ENCODE data around the gene PIGZ. TPM values are rescaled to one million over a fixed set of nuclear protein-coding genes. Genes with fewer than 3 reads are reported as not detected.
"Not testable (repeated sequence)": the region's sequence is repeated elsewhere in the genome, so short reads cannot be mapped to it uniquely, and the experiment has no call there.

Gene PIGZ
- total RNA-seq, 3 donors from 2014 or later, result 10.5 to 14.4 (median 12.0) TPM

- no peak overlapping the region for H3K4me3 ChIP-seq
- intact Hi-C loops (cut with DNase I; ENCODE audit: low total_unique reads), result no loop called here
- H3K36me3 ChIP-seq, result no peaks in the 10 kb centered on the region
- H3K9me3 ChIP-seq, result no peaks in the 10 kb centered on the region
- H3K27me3 ChIP-seq, result no peaks in the 10 kb centered on the region
- DNase-seq (ENCODE audit: low spot score in 2 of 2), result no peak
- no peak overlapping the region for H3K27ac ChIP-seq
- TF ChIP-seq CTCF (IDR thresholded peaks at IDR 0.05) (no peak), POLR2AphosphoS5 (IDR thresholded peaks at IDR 0.05) (no peak), POLR2A (IDR thresholded peaks at IDR 0.05) (no peak)
- H3K4me1 ChIP-seq, result peaks cover 4 to 10% of the 10 kb centered on the region in 2 donors
Observed at GRCh38 chr3:196947860-196948441, 20.7 kb downstream of the PIGZ start.

GRCh38 chr3:196947136-196947859 lies 21.3 kb downstream of the PIGZ start:
- intact Hi-C loops (cut with DNase I; ENCODE audit: low total_unique reads), result no loop called here
- Histone ChIP-seq H3K36me3 (no peaks in the 10 kb centered on the region), H3K27ac (no peak overlapping the region), H3K27me3 (no peaks in the 10 kb centered on the region), H3K9me3 (no peaks in the 10 kb centered on the region), H3K4me1 (peaks cover 4 to 10% of the 10 kb centered on the region in 2 donors), H3K4me3 (no peak overlapping the region)
- TF ChIP-seq CTCF (IDR thresholded peaks at IDR 0.05) (no peak), POLR2A (IDR thresholded peaks at IDR 0.05) (no peak), POLR2AphosphoS5 (IDR thresholded peaks at IDR 0.05) (no peak)
- DNase-seq (ENCODE audit: low spot score in 2 of 2), result no peak

DNA sequence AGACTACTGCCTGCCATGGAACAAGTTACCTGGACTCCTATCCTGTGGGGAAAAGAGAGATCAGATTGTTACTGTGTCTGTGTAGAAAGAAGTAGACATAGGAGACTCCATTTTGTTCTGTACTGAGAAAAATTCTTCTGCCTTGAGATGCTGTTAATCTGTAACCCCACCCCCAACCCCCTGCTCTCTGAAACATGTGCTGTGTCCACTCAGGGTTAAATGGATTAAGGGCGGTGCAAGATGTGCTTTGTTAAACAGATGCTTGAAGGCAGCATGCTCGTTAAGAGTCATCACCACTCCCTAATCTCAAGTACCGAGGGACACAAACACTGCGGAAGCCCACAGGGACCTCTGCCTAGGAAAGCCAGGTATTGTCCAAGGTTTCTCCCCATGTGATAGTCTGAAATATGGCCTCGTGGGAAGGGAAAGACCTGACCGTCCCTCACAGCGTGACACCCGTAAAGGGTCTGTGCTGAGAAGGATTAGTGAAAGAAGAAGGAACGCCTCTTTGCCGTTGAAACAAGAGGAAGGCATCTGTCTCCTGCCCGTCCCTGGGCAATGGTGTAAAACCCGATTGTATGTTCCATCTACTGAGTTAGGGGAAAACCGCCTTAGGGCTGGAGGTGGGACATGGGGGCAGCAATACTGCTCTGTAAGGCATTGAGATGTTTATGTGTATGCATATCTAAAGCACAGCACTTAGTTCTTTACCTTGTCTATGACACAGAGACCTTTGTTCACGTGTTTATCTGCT lies 24.4 kb downstream of the PIGZ start:
- H3K4me3 ChIP-seq; DNase-seq (ENCODE audit: low spot score in 2 of 2); intact Hi-C loops (cut with DNase I; ENCODE audit: low total_unique reads); H3K27me3 ChIP-seq; H3K36me3 ChIP-seq; H3K9me3 ChIP-seq; H3K27ac ChIP-seq: not testable (repeated sequence)
- H3K4me1 ChIP-seq, result peaks cover 6 to 10% of the 10 kb centered on the region in 2 donors

GRCh38 chr3:196942915-196943277 lies 25.7 kb downstream of the PIGZ start:
- H3K36me3 ChIP-seq, result no peaks in the 10 kb centered on the region
- H3K9me3 ChIP-seq, result no peaks in the 10 kb centered on the region
- H3K27me3 ChIP-seq, result no peaks in the 10 kb centered on the region
- intact Hi-C loops (cut with DNase I; ENCODE audit: low total_unique reads), result no loop called here
- peak overlapping the region; percentile 86 to 99 (median 99) for H3K4me3 ChIP-seq
- DNase-seq (ENCODE audit: low spot score in 2 of 2), result no peak
- H3K4me1 ChIP-seq, result peaks cover 6 to 10% of the 10 kb centered on the region in 2 donors
- H3K27ac ChIP-seq, result peak overlapping the region; percentile 93 to 96
- TF ChIP-seq POLR2A (IDR thresholded peaks at IDR 0.05) (no peak), POLR2AphosphoS5 (IDR thresholded peaks at IDR 0.05) (no peak), CTCF (IDR thresholded peaks at IDR 0.05) (no peak)

- Histone ChIP-seq H3K27ac (peak within 1 kb of the TSS; percentile 93 to 96), H3K9me3 (no peaks in the 10 kb centered on the region), H3K4me1 (peaks cover 6 to 10% of the 10 kb centered on the region in 2 donors), H3K27me3 (no peaks in the 10 kb centered on the region), H3K36me3 (no peaks in the 10 kb centered on the region), H3K4me3 (peak within 1 kb of the TSS; percentile 86 to 99 (median 99))
- peak; percentile 96 to 99 for DNase-seq (ENCODE audit: low spot score in 2 of 2)
- intact Hi-C loops (cut with DNase I; ENCODE audit: low total_unique reads), result no loop called here
- peak; percentile 43 to 60 (median 43) for TF ChIP-seq CTCF (IDR thresholded peaks at IDR 0.05)
- TF ChIP-seq POLR2A (IDR thresholded peaks at IDR 0.05), result peak; percentile 81
- TF ChIP-seq POLR2AphosphoS5 (IDR thresholded peaks at IDR 0.05), result peak; percentile 96 to 98 (median 97)
Observed at GRCh38 chr3:196942226-196942914, 26.3 kb downstream of the PIGZ start, which contains the start of gene NCBP2. Gene NCBP2, minus strand, starts transcription at chr3:196942528. Its CDS starts 25 bp downstream, at chr3:196942503.
